ENCODE results near the gene THSD4. TPM values are rescaled to one million over a fixed set of nuclear protein-coding genes. Genes with fewer than 3 reads are reported as not detected.

The THSD4 gene
- polyA plus RNA-seq, 1 donor from 2014 or later = 0.46 TPM

GRCh38 chr15:71702496-71702895 is 587.2 kb downstream of the THSD4 start:
- H3K36me3 ChIP-seq (ENCODE audit: insufficient read depth, low read length) = no peaks in the 10 kb centered on the region
- H3K4me2 ChIP-seq (ENCODE audit: low read length) = no peak overlapping the region
- TF ChIP-seq TAF1 (IDR thresholded peaks at IDR 0.05; ENCODE audit: low read depth) (no peak), RAD21 (conservative IDR thresholded peaks at IDR 0.05) (no peak), SMC3 (conservative IDR thresholded peaks at IDR 0.05; ENCODE audit: poor library complexity) (no peak), MXI1 (conservative IDR thresholded peaks at IDR 0.05; ENCODE audit: poor library complexity, severe bottlenecking) (no peak), CTCF (IDR thresholded peaks at IDR 0.05; ENCODE audit: poor library complexity, severe bottlenecking) (no peak), EP300 (conservative IDR thresholded peaks at IDR 0.05; ENCODE audit: poor library complexity, severe bottlenecking) (no peak), REST (IDR thresholded peaks at IDR 0.05; ENCODE audit: borderline replicate concordance) (no peak)
- no peak overlapping the region for H2AFZ ChIP-seq (ENCODE audit: low read depth, low read length)
- H3K4me3 ChIP-seq (ENCODE audit: low read length) = no peak overlapping the region
- H4K20me1 ChIP-seq (ENCODE audit: insufficient read depth) = no peaks in the 10 kb centered on the region
- H3F3A ChIP-seq (ENCODE audit: insufficient read depth, low read length, poor library complexity, severe bottlenecking) = no peaks in the 10 kb centered on the region
- no peaks in the 10 kb centered on the region for H3K79me2 ChIP-seq (replicated peaks; ENCODE audit: insufficient read depth, low read length)
- H3K27ac ChIP-seq (ENCODE audit: low read length) = no peak overlapping the region
- H3K9me2 ChIP-seq (ENCODE audit: insufficient read depth, low read length) = no peaks in the 10 kb centered on the region
- H3K9ac ChIP-seq (ENCODE audit: low read length) = no peak overlapping the region
- H3K9me3 ChIP-seq (ENCODE audit: low read length) = no peaks in the 10 kb centered on the region
- no peaks in the 10 kb centered on the region for H3K27me3 ChIP-seq (ENCODE audit: insufficient read depth, low read depth, low read length)

- H3K9me2 ChIP-seq (ENCODE audit: insufficient read depth, low read length) = no peaks in the 10 kb centered on the region
- no peak overlapping the region for H3K4me2 ChIP-seq (ENCODE audit: low read length)
- H2AFZ ChIP-seq (ENCODE audit: low read depth, low read length) = no peak overlapping the region
- H3F3A ChIP-seq (ENCODE audit: insufficient read depth, low read length, poor library complexity, severe bottlenecking) = no peaks in the 10 kb centered on the region
- no peak for TF ChIP-seq POLR2AphosphoS5 (IDR thresholded peaks at IDR 0.05)
- no peak for TF ChIP-seq TAF1 (IDR thresholded peaks at IDR 0.05; ENCODE audit: low read depth)
- no peak for TF ChIP-seq REST (IDR thresholded peaks at IDR 0.05; ENCODE audit: borderline replicate concordance)
- no peak for TF ChIP-seq RAD21 (conservative IDR thresholded peaks at IDR 0.05)
- TF ChIP-seq MXI1 (conservative IDR thresholded peaks at IDR 0.05; ENCODE audit: poor library complexity, severe bottlenecking) = no peak
- no peak for TF ChIP-seq EZH2 (IDR thresholded peaks at IDR 0.05; ENCODE audit: borderline replicate concordance, insufficient read depth, low read length, poor library complexity, severe bottlenecking)
- no peak for TF ChIP-seq SMC3 (conservative IDR thresholded peaks at IDR 0.05; ENCODE audit: poor library complexity)
- no peak for TF ChIP-seq EP300 (conservative IDR thresholded peaks at IDR 0.05; ENCODE audit: poor library complexity, severe bottlenecking)
- H3K27me3 ChIP-seq (ENCODE audit: insufficient read depth, low read depth, low read length) = no peaks in the 10 kb centered on the region
- no peak overlapping the region for H3K9ac ChIP-seq (ENCODE audit: low read length)
- no peaks in the 10 kb centered on the region for H3K36me3 ChIP-seq (ENCODE audit: insufficient read depth, low read length)
- H3K79me2 ChIP-seq (replicated peaks; ENCODE audit: insufficient read depth, low read length) = no peaks in the 10 kb centered on the region
- no peak overlapping the region for H3K27ac ChIP-seq (ENCODE audit: low read length)
- H3K4me3 ChIP-seq (ENCODE audit: low read length) = no peak overlapping the region
- H4K20me1 ChIP-seq (ENCODE audit: insufficient read depth) = no peaks in the 10 kb centered on the region
- H3K9me3 ChIP-seq (ENCODE audit: low read length) = no peaks in the 10 kb centered on the region
Observed at GRCh38 chr15:71705151-71705550, 589.9 kb downstream of the THSD4 start.

Data from neural cell (in vitro differentiated cells).